Brain microvascular endothelial cell (primary cell): ENCODE results near the gene FSTL5.

ENCODE experiments used
- DNase-seq: peaks from one replicate; pipeline ENCODE4 v3.0.0-alpha.2; 2020
- H3K27ac ChIP-seq: fragments of 250-450 bp; sonication (Bioruptor Pico); 2 replicates; pipeline ENCODE4 v1.5.1; 2020; ENCODE audit warnings: mild to moderate bottlenecking, moderate library complexity
- H3K27me3 ChIP-seq: fragments of 250-450 bp; sonication (Bioruptor Pico); replicated peaks from 2 replicates; pipeline ENCODE4 v1.5.1; 2020; ENCODE audit warnings: mild to moderate bottlenecking
- H3K36me3 ChIP-seq: fragments of 250-450 bp; sonication (Bioruptor Pico); replicated peaks from 2 replicates; pipeline ENCODE4 v1.5.1; 2020; ENCODE audit warnings: mild to moderate bottlenecking
- H3K4me3 ChIP-seq: 2 replicates; pipeline ENCODE4 v1.5.1; 2011; ENCODE audit warnings: low read depth, mild to moderate bottlenecking, control low read depth, low read length, moderate library complexity
- in situ Hi-C: cut with HindIII; loops from 2 replicates; pipeline ENCODE4 v1.10.0; 2017; ENCODE audit warnings: low sequenced_read_pairs, low pct_ligation_motif_present
- TF ChIP-seq, protein P1 (sequence below): IDR thresholded peaks from 2 replicates; pipeline ENCODE4 v1.5.1; 2011; ENCODE audit warnings: low read depth, mild to moderate bottlenecking, moderate library complexity, low read length, control low read depth, inconsistent platforms; ENCODE audit errors: missing control alignments

The FSTL5 gene

DNA sequence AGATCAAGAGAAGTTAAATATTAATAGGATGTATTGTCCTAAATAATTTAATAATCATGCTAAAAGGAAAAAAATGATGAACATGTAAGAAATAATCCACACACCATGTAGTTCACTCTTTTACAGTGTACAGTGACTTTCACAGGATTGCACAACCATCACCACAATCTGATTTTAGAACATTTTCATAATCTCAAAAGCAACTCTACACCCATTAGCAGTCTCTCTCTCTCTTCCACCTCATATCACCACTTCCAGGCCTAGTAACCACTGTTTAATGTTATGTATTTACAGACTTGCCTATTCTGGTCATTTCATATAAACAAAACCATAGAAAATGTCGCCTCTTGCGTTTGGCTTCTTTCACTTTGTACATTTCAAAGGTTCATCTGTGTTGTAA, 153.4 kb downstream of the FSTL5 start:
- Histone ChIP-seq H3K4me3 (no peak overlapping the region), H3K27ac (no peak overlapping the region), H3K27me3 (no peaks in the 10 kb centered on the region), H3K36me3 (no peaks in the 10 kb centered on the region)
- TF ChIP-seq, protein P1, sequence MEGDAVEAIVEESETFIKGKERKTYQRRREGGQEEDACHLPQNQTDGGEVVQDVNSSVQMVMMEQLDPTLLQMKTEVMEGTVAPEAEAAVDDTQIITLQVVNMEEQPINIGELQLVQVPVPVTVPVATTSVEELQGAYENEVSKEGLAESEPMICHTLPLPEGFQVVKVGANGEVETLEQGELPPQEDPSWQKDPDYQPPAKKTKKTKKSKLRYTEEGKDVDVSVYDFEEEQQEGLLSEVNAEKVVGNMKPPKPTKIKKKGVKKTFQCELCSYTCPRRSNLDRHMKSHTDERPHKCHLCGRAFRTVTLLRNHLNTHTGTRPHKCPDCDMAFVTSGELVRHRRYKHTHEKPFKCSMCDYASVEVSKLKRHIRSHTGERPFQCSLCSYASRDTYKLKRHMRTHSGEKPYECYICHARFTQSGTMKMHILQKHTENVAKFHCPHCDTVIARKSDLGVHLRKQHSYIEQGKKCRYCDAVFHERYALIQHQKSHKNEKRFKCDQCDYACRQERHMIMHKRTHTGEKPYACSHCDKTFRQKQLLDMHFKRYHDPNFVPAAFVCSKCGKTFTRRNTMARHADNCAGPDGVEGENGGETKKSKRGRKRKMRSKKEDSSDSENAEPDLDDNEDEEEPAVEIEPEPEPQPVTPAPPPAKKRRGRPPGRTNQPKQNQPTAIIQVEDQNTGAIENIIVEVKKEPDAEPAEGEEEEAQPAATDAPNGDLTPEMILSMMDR = no peak
- in situ Hi-C loops = no loop called here
- no peak for DNase-seq

DNA sequence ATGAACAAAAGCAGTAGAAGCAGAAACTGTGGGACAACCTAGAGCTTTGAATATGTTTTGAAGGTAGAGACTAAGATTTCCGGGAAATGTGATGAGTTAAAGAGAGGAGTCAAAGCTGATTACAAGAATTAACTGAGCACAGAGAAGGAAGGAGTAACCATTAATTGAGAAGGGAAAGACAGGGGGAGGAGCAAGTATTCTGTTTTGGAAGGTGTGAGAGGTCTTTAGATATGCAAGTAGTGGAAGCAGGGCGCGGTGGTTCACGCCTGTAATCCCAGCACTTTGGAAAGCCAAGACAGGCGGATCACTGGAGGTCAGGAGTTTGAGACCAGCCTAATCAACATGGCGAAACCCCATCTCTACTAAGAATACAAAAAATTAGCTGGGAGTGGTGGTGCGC, 171.5 kb downstream of the FSTL5 start:
- Histone ChIP-seq H3K36me3 (no peaks in the 10 kb centered on the region), H3K27ac (no peak overlapping the region), H3K27me3 (no peaks in the 10 kb centered on the region), H3K4me3 (no peak overlapping the region)
- no peak for DNase-seq
- in situ Hi-C loops = no loop called here
- TF ChIP-seq, protein P1 = no peak

DNA sequence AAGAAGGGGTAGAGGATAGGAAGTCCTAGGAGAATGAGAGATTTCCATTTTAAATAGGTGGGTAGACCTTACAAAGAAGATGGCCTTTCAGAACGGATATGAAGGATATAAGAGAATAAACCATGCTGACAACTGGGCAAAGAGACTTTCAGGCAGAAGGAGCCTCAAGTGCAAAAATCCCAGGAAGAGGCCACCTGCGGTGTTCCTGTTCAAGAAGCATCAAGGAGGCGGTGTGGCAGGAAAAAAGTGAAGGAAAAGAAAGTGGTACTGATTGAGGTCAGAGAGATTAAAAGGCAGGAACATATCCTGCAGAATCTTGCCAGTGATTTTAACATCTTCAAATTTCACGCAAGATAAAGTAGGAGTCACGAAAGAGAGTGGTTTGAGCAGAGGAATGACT, 172.0 kb downstream of the FSTL5 start:
- Histone ChIP-seq H3K27ac (no peak overlapping the region), H3K36me3 (no peaks in the 10 kb centered on the region), H3K27me3 (no peaks in the 10 kb centered on the region), H3K4me3 (no peak overlapping the region)
- in situ Hi-C loops = no loop called here
- TF ChIP-seq, protein P1 = no peak
- no peak for DNase-seq

DNA sequence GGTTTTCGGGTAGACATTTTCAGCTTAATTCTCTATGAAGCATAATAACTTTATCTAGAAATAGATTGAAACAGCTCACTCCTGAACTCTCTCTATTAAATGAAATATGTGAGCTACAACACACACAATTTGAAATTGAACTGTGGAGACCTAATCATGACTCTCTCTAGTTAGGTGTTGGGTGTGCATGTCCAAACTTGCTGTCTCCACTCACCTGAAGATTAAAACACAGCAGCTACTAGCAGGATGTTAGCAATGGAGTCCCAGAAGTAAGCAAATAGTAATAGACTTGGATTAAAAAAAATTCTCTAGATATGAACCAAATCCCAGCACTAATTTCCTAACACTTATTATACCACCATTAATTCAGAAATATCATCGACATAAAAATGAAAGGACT, 173.1 kb downstream of the FSTL5 start:
- Histone ChIP-seq H3K36me3 (no peaks in the 10 kb centered on the region), H3K27me3 (no peaks in the 10 kb centered on the region), H3K4me3 (no peak overlapping the region), H3K27ac (no peak overlapping the region)
- in situ Hi-C loops = no loop called here
- DNase-seq = no peak
- TF ChIP-seq, protein P1 = no peak

DNA sequence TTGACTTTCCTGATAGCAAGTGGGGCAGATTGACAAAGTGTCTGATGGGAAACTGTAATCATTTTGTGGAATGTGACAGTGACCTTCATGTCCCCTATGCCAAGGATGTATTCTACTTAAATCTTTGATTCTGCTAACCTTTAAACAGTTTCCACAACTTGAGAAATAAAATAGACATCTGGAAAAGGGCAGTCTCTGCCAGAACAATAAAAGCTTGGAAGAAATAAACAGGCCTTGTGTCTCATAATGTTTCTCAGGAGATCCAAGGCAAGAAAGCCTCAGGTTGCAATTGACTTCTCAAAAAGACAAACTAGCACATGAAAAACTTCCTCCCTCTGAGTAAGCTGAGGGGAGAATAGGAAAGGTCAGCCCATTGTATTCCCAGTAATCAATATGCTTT, 174.9 kb downstream of the FSTL5 start:
- DNase-seq = no peak
- Histone ChIP-seq H3K27me3 (no peaks in the 10 kb centered on the region), H3K27ac (no peak overlapping the region), H3K36me3 (no peaks in the 10 kb centered on the region), H3K4me3 (no peak overlapping the region)
- TF ChIP-seq, protein P1 = no peak
- in situ Hi-C loops = no loop called here

DNA sequence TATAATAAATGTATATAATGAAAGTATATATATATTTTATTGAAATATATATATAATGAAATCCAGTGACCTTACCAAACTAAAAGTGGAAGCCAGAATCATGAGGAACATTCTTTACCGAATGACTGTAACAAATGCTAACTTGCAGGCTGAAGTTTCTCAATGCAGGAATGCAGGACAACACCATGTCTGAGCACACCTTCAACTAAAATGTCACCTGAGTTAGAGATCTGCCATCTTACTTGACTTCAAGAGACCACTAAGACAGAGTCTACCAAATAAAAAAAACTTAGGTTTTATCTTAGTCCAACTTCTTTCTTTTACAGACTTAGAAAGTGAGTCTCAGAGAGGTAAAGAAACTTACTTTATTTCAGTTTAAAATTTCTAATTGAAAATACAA, 176.2 kb downstream of the FSTL5 start:
- in situ Hi-C loops = no loop called here
- TF ChIP-seq, protein P1 = no peak
- no peaks in the 10 kb centered on the region for H3K27me3 ChIP-seq
- DNase-seq = no peak
- no peak overlapping the region for H3K4me3 ChIP-seq
- H3K36me3 ChIP-seq = no peaks in the 10 kb centered on the region
- no peak overlapping the region for H3K27ac ChIP-seq
